PFSK-1 (cell line): ENCODE measurements around the gene KRTAP3-3.

Experiments used
- POLR2AphosphoS5 ChIP-seq: IDR thresholded peaks from 2 replicates; pipeline ENCODE4 v1.6.1; 2012; ENCODE audit warnings: low read depth, mild to moderate bottlenecking, control low read depth, low read length, moderate library complexity
- TAF1 ChIP-seq: IDR thresholded peaks from 2 replicates; pipeline ENCODE4 v1.6.1; 2012; ENCODE audit warnings: low read length, control low read depth, borderline replicate concordance; ENCODE audit not compliant: insufficient read depth

GRCh38 chr17:40952661-40953060 lies 41.3 kb downstream of the KRTAP3-3 start:
- TF ChIP-seq POLR2AphosphoS5 (no peak), TAF1 (no peak)
